Cardiac muscle cell (in vitro differentiated cells and primary cell): ENCODE results near the gene AMY1A. TPM values are rescaled to one million over a fixed set of nuclear protein-coding genes. Genes with fewer than 3 reads are reported as not detected.
"Not testable (repeated sequence)": the region's sequence is repeated elsewhere in the genome, so short reads cannot be mapped to it uniquely, and the experiment has no call there.

Experiments used
- DNase-seq, 2 donors: peaks; one replicate each; pipeline versions ENCODE4 v3.0.0 to v3.0.0-alpha.2; 2010 to 2017; ENCODE audit warnings: low read depth in 1 of 2, low spot score in 1 of 2
- H3K27ac ChIP-seq: fragments of 200-600 bp; sonication (generic); 2 replicates; pipeline ENCODE4 v1.5.1; 2016
- H3K27me3 ChIP-seq: fragments of 200-600 bp; sonication (generic); 2 replicates; pipeline ENCODE4 v1.6.0; 2016; ENCODE audit warnings: control low read depth
- H3K36me3 ChIP-seq: fragments of 200-600 bp; sonication (generic); 2 replicates; pipeline ENCODE4 v1.5.1; 2016; ENCODE audit warnings: control low read depth
- H3K4me1 ChIP-seq: fragments of 200-600 bp; sonication (generic); 2 replicates; pipeline ENCODE4 v1.8.1; 2017; ENCODE audit warnings: low read depth, mild to moderate bottlenecking, mixed run types
- H3K4me3 ChIP-seq: fragments of 200-600 bp; sonication (generic); 2 replicates; pipeline ENCODE4 v1.5.1; 2016; ENCODE audit warnings: mild to moderate bottlenecking
- H3K9me3 ChIP-seq: fragments of 200-600 bp; sonication (generic); 2 replicates; pipeline ENCODE4 v1.5.1; 2017; ENCODE audit warnings: low read depth, mild to moderate bottlenecking, control low read depth
- CTCF ChIP-seq: IDR thresholded peaks from 2 replicates; pipeline ENCODE4 v1.5.1; 2012; ENCODE audit warnings: low read depth, mild to moderate bottlenecking, low read length
- polyA plus RNA-seq: library from polyadenylated mRNA; unstranded; fragments of >200 nt; fragmentation: Nextera tagmentation; extraction: Ambion mirVana; gene quantifications from 2 replicates; pipeline ENCODE4 v1.2.1, GENCODE V29; 2016
- total RNA-seq: library from RNA; depleted of rRNA; stranded (reverse); fragments of >200 nt; gene quantifications from 2 replicates; pipeline ENCODE4 v1.2.3, GENCODE V29; 2016

Gene AMY1A
- total RNA-seq = not detected in 2 replicates
- not detected in 2 replicates for polyA plus RNA-seq

- not testable (repeated sequence) for H3K9me3 ChIP-seq, DNase-seq, H3K4me1 ChIP-seq, H3K27me3 ChIP-seq, H3K27ac ChIP-seq, H3K36me3 ChIP-seq, H3K4me3 ChIP-seq
Measured at GRCh38 chr1:103655460-103655859, at the start of gene AMY1A. TSS of gene AMY1A (plus strand) at chr1:103655760. CDS start at chr1:103656331, 571 bp downstream.

- no peak for DNase-seq
- no peak overlapping the region for H3K4me3 ChIP-seq
- H3K27me3 ChIP-seq = no peaks in the 10 kb centered on the region
- no peaks in the 10 kb centered on the region for H3K4me1 ChIP-seq
- peak overlapping the region; percentile 51 for H3K27ac ChIP-seq
- H3K9me3 ChIP-seq = no peaks in the 10 kb centered on the region
- no peak for TF ChIP-seq CTCF
- no peaks in the 10 kb centered on the region for H3K36me3 ChIP-seq
Measured at GRCh38 chr1:103616362-103616761, 39.2 kb upstream of the AMY1A start.

GRCh38 chr1:103616994-103617477, 38.5 kb upstream of the AMY1A start, which contains the start of gene AMY2A:
TSS of gene AMY2A (plus strand) at chr1:103617427. CDS start at chr1:103617441, 14 bp downstream.
- H3K4me1 ChIP-seq, H3K4me3 ChIP-seq, H3K36me3 ChIP-seq, H3K9me3 ChIP-seq, H3K27me3 ChIP-seq, DNase-seq: not testable (repeated sequence)
- H3K27ac ChIP-seq = peak within 1 kb of the TSS; percentile 51

- not testable (repeated sequence) for H3K27me3 ChIP-seq, H3K27ac ChIP-seq, H3K9me3 ChIP-seq, DNase-seq, H3K36me3 ChIP-seq, H3K4me3 ChIP-seq, H3K4me1 ChIP-seq
Measured at GRCh38 chr1:103627436-103627835, 28.1 kb upstream of the AMY1A start.

GRCh38 chr1:103641194-103641593, 14.4 kb upstream of the AMY1A start:
- H3K27ac ChIP-seq, H3K36me3 ChIP-seq, DNase-seq, H3K4me3 ChIP-seq, H3K9me3 ChIP-seq, H3K27me3 ChIP-seq, H3K4me1 ChIP-seq: not testable (repeated sequence)

- H3K4me1 ChIP-seq, DNase-seq, H3K9me3 ChIP-seq, H3K36me3 ChIP-seq, H3K4me3 ChIP-seq, H3K27ac ChIP-seq, H3K27me3 ChIP-seq: not testable (repeated sequence)
Measured at GRCh38 chr1:103643908-103644307, 11.7 kb upstream of the AMY1A start.

- H3K4me3 ChIP-seq, DNase-seq, H3K36me3 ChIP-seq, H3K27ac ChIP-seq, H3K9me3 ChIP-seq, H3K4me1 ChIP-seq, H3K27me3 ChIP-seq: not testable (repeated sequence)
Measured at GRCh38 chr1:103650305-103650704, 5.3 kb upstream of the AMY1A start.

- H3K27ac ChIP-seq, H3K36me3 ChIP-seq, H3K4me3 ChIP-seq, H3K27me3 ChIP-seq, DNase-seq, H3K9me3 ChIP-seq, H3K4me1 ChIP-seq: not testable (repeated sequence)
Measured at GRCh38 chr1:103650889-103651288, 4.7 kb upstream of the AMY1A start.

GRCh38 chr1:103654133-103654532, 1.4 kb upstream of the AMY1A start:
- not testable (repeated sequence) for DNase-seq, H3K4me1 ChIP-seq, H3K4me3 ChIP-seq, H3K9me3 ChIP-seq, H3K27ac ChIP-seq, H3K27me3 ChIP-seq, H3K36me3 ChIP-seq

GRCh38 chr1:103676335-103676734, 20.8 kb downstream of the AMY1A start:
- not testable (repeated sequence) for DNase-seq, H3K4me1 ChIP-seq, H3K27ac ChIP-seq, H3K27me3 ChIP-seq, H3K4me3 ChIP-seq, H3K9me3 ChIP-seq, H3K36me3 ChIP-seq

- H3K36me3 ChIP-seq, H3K27ac ChIP-seq, H3K9me3 ChIP-seq, H3K4me1 ChIP-seq, DNase-seq, H3K27me3 ChIP-seq, H3K4me3 ChIP-seq: not testable (repeated sequence)
Measured at GRCh38 chr1:103696110-103696509, 40.5 kb downstream of the AMY1A start, which contains the start of gene AMY1B. TSS of gene AMY1B (minus strand) at chr1:103696210. CDS start at chr1:103695639, 571 bp downstream.

GRCh38 chr1:103697430-103697829, 41.9 kb downstream of the AMY1A start:
- DNase-seq, H3K9me3 ChIP-seq, H3K4me1 ChIP-seq, H3K4me3 ChIP-seq, H3K36me3 ChIP-seq, H3K27ac ChIP-seq, H3K27me3 ChIP-seq: not testable (repeated sequence)

- H3K4me3 ChIP-seq, DNase-seq, H3K36me3 ChIP-seq, H3K27me3 ChIP-seq, H3K27ac ChIP-seq, H3K4me1 ChIP-seq, H3K9me3 ChIP-seq: not testable (repeated sequence)
Measured at GRCh38 chr1:103700669-103701068, 45.1 kb downstream of the AMY1A start.

GRCh38 chr1:103701256-103701655, 45.7 kb downstream of the AMY1A start:
- DNase-seq, H3K27ac ChIP-seq, H3K4me3 ChIP-seq: not testable (repeated sequence)

More at GRCh38 chr1:103701256-103701655, 45.7 kb downstream of the AMY1A start:
- H3K36me3 ChIP-seq, H3K27me3 ChIP-seq, H3K9me3 ChIP-seq, H3K4me1 ChIP-seq: not testable (repeated sequence)
